HL-60 (cell line): ENCODE data around the gene SLC7A4.

Experiments used
- CTCF ChIP-seq: IDR thresholded peaks from one replicate; pipeline ENCODE4 v1.5.1; 2011; ENCODE audit warnings: low read length, control low read depth, inconsistent platforms; ENCODE audit not compliant: insufficient read depth
- GABPA ChIP-seq: IDR thresholded peaks from 2 replicates; pipeline ENCODE4 v1.6.1; 2012; ENCODE audit warnings: low read depth
- POLR2AphosphoS5 ChIP-seq: IDR thresholded peaks from 2 replicates; pipeline ENCODE4 v1.6.1; 2012; ENCODE audit warnings: low read depth
- TF ChIP-seq, protein P1 (sequence below): IDR thresholded peaks from 2 replicates; pipeline ENCODE4 v1.6.1; 2012; ENCODE audit warnings: low read depth; ENCODE audit not compliant: insufficient replicate concordance

DNA sequence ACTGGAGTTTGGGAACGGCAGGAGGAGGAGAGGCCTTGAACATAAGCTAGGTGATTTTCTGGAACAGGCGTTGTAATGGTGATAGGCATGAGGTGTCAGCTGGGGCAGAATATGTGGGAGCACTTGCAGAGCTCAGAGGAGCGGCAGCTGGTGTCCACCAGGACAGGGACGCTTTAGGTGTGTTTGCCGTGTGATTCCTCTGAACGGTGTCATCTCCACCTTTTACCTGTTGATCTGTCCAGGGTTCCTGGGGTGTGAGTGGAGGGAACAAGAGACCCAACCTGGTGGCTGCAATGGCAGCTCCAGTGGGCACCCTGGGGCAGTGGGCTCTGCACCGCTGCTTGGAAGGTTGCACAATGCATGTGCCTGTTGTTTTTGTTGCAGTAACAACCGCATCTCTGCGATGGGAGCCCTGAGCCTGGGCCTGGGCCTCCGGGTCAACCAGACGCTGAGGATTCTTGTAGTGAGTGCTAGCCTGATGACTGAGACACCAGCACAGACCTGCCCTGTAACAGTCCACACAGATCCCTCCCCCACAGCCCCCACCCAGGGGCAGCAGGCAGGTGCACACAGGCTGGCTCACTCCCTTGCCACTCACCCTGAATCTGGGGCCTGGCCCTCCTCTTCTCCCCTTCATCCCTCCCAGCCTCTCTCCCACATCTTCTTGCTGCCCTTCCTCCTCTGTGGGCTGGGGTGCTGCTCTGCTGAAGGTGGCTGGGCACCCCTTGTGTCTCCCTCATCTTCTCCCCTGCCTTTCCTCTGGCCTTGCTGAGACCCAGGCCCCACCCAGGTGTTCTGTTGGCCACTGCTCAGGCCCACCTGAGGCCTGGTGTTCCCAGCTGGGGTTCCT lies 22.6 kb upstream of the SLC7A4 start:
- TF ChIP-seq CTCF (no peak), GABPA (no peak), POLR2AphosphoS5 (no peak)
- TF ChIP-seq, protein P1, sequence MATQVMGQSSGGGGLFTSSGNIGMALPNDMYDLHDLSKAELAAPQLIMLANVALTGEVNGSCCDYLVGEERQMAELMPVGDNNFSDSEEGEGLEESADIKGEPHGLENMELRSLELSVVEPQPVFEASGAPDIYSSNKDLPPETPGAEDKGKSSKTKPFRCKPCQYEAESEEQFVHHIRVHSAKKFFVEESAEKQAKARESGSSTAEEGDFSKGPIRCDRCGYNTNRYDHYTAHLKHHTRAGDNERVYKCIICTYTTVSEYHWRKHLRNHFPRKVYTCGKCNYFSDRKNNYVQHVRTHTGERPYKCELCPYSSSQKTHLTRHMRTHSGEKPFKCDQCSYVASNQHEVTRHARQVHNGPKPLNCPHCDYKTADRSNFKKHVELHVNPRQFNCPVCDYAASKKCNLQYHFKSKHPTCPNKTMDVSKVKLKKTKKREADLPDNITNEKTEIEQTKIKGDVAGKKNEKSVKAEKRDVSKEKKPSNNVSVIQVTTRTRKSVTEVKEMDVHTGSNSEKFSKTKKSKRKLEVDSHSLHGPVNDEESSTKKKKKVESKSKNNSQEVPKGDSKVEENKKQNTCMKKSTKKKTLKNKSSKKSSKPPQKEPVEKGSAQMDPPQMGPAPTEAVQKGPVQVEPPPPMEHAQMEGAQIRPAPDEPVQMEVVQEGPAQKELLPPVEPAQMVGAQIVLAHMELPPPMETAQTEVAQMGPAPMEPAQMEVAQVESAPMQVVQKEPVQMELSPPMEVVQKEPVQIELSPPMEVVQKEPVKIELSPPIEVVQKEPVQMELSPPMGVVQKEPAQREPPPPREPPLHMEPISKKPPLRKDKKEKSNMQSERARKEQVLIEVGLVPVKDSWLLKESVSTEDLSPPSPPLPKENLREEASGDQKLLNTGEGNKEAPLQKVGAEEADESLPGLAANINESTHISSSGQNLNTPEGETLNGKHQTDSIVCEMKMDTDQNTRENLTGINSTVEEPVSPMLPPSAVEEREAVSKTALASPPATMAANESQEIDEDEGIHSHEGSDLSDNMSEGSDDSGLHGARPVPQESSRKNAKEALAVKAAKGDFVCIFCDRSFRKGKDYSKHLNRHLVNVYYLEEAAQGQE: no peak
